NCI-H146 treated with DMSO at 0.1 percent for 48 hours (cell line): ENCODE data around the gene ADGRG7.

Experiments used
- DNase-seq: peaks from one replicate; lab custom pipeline; 2025; ENCODE audit not compliant: unreplicated experiment; lab: John Stamatoyannopoulos, UW

Gene ADGRG7

GRCh38 chr3:100732435-100732834 is 123.0 kb downstream of the ADGRG7 start:
- no peak for DNase-seq

- no peak for DNase-seq
Measured at GRCh38 chr3:100737334-100737733, 127.9 kb downstream of the ADGRG7 start.

- DNase-seq, result no peak
Measured at GRCh38 chr3:100740207-100740606, 130.8 kb downstream of the ADGRG7 start.

GRCh38 chr3:100743535-100743934 is 134.1 kb downstream of the ADGRG7 start:
- DNase-seq, result no peak

GRCh38 chr3:100744671-100745070 is 135.3 kb downstream of the ADGRG7 start:
- no peak for DNase-seq
